Ishikawa (cell line): Measurements from ENCODE around the gene DECR2.

Source experiments
- CREB1 ChIP-seq: IDR thresholded peaks from 2 replicates; pipeline ENCODE4 v1.6.1; 2012; ENCODE audit warnings: low read depth
- EP300 ChIP-seq: IDR thresholded peaks from 2 replicates; pipeline ENCODE4 v1.6.1; 2012; ENCODE audit warnings: borderline replicate concordance
- FOXM1 ChIP-seq: IDR thresholded peaks from 2 replicates; pipeline ENCODE4 v1.6.1; 2012; ENCODE audit warnings: low read depth, borderline replicate concordance
- NFIC ChIP-seq: IDR thresholded peaks from 2 replicates; pipeline ENCODE4 v1.6.1; 2012
- TAF1 ChIP-seq: IDR thresholded peaks from 2 replicates; pipeline ENCODE4 v1.6.1; 2012; ENCODE audit warnings: low read depth, mild to moderate bottlenecking

GRCh38 chr16:368388-369158 lies 33.1 kb upstream of the DECR2 start:
- no peak for TF ChIP-seq EP300
- no peak for TF ChIP-seq CREB1
- no peak for TF ChIP-seq NFIC
- TF ChIP-seq FOXM1: no peak
- no peak for TF ChIP-seq TAF1
